ENCODE measurements around the gene DIP2C.
"Not testable (repeated sequence)": the region's sequence is repeated elsewhere in the genome, so short reads cannot be mapped to it uniquely, and the experiment has no call there.

The DIP2C gene

GRCh38 chr10:637221-637620 lies 52.2 kb downstream of the DIP2C start:
- DNase-seq: no peak

- DNase-seq: no peak
Observed at GRCh38 chr10:636769-637168, 52.7 kb downstream of the DIP2C start.

GRCh38 chr10:636016-636730 lies 53.3 kb downstream of the DIP2C start:
- no peak for DNase-seq

GRCh38 chr10:635088-635861 lies 54.2 kb downstream of the DIP2C start:
- DNase-seq: no peak

- no peak for DNase-seq
Observed at GRCh38 chr10:634256-634655, 55.2 kb downstream of the DIP2C start.

- DNase-seq: no peak
Observed at GRCh38 chr10:633279-634245, 55.9 kb downstream of the DIP2C start.

- DNase-seq: not testable (repeated sequence)
Observed at GRCh38 chr10:632807-633177, 56.7 kb downstream of the DIP2C start.

GRCh38 chr10:632155-632806 lies 57.2 kb downstream of the DIP2C start:
- DNase-seq: not testable (repeated sequence)

GRCh38 chr10:631266-631665 lies 58.2 kb downstream of the DIP2C start:
- DNase-seq: no peak

GRCh38 chr10:630581-631073 lies 58.8 kb downstream of the DIP2C start:
- no peak for DNase-seq

GRCh38 chr10:629186-629998 lies 60.1 kb downstream of the DIP2C start:
- no peak for DNase-seq

- DNase-seq: no peak
Observed at GRCh38 chr10:628386-629045, 61.0 kb downstream of the DIP2C start.

GRCh38 chr10:627032-627992 lies 62.2 kb downstream of the DIP2C start:
- DNase-seq: no peak

- DNase-seq: no peak
Observed at GRCh38 chr10:625751-626711, 63.4 kb downstream of the DIP2C start.

- no peak for DNase-seq
Observed at GRCh38 chr10:625333-625696, 64.2 kb downstream of the DIP2C start.

- no peak for DNase-seq
Observed at GRCh38 chr10:624605-625332, 64.7 kb downstream of the DIP2C start.

- no peak for DNase-seq
Observed at GRCh38 chr10:624312-624604, 65.2 kb downstream of the DIP2C start.

Measured in activated T-cell treated with anti-CD3 and anti-CD28 coated beads for 4 hours (primary cell).